WTC11 (cell line): ENCODE results near the gene ANAPC13. TPM values are rescaled to one million over a fixed set of nuclear protein-coding genes. Genes with fewer than 3 reads are reported as not detected.

ENCODE experiments used
- ATAC-seq: fragments of 200-7000 bp; cut with Tn5 transposase; 2 replicates; pipeline ENCODE4 v1.10.0; 2021; ENCODE audit warnings: mild to moderate bottlenecking, moderate library complexity
- CTCF ChIA-PET: fragments of 300-600 bp; sonication (Branson Sonifier 250); formaldehyde crosslinking; loops from one replicate; lab custom pipeline; 2021; ENCODE audit warnings: antibody characterized with exemption; lab: Charles Lee
- POLR2A ChIA-PET: fragments of 350-600 bp; sonication (Branson Sonifier 250); formaldehyde crosslinking; loops from one replicate; lab custom pipeline; 2021; ENCODE audit warnings: antibody characterized with exemption; lab: Charles Lee
- DNase-seq: peaks from one replicate; pipeline ENCODE4 v3.0.0; 2021; ENCODE audit warnings: low spot score
- H3K27ac Mint-ChIP-seq: 2 replicates; pipeline ENCODE4 v1.8.0; 2021; ENCODE audit warnings: mixed read lengths
- H3K27me3 Mint-ChIP-seq: 2 replicates; pipeline ENCODE4 v1.8.0; 2021; ENCODE audit warnings: low read depth, mild to moderate bottlenecking, moderate library complexity, mixed read lengths
- H3K36me3 Mint-ChIP-seq: 2 replicates; pipeline ENCODE4 v1.8.0; 2021; ENCODE audit warnings: mixed read lengths
- H3K4me1 Mint-ChIP-seq: 2 replicates; pipeline ENCODE4 v1.8.0; 2022; ENCODE audit warnings: mixed read lengths
- H3K4me3 Mint-ChIP-seq: 2 replicates; pipeline ENCODE4 v1.8.0; 2021; ENCODE audit warnings: mild to moderate bottlenecking, moderate library complexity, mixed read lengths
- H3K9me3 Mint-ChIP-seq: 2 replicates; pipeline ENCODE4 v1.8.0; 2021; ENCODE audit warnings: mixed read lengths
- CDX4 ChIP-seq: fragments of 250-450 bp; sonication (Bioruptor Pico); IDR thresholded peaks from 2 replicates; pipeline ENCODE4 v1.9.0; 2021; ENCODE audit warnings: moderate library complexity, mild to moderate bottlenecking, inconsistent platforms, borderline replicate concordance
- E2F1 ChIP-seq: sonication (generic); formaldehyde crosslinking; IDR thresholded peaks from 2 replicates; pipeline ENCODE4 v1.8.0; 2022; ENCODE audit warnings: mild to moderate bottlenecking, missing genetic modification reagents
- E2F4 ChIP-seq: sonication (generic); formaldehyde crosslinking; IDR thresholded peaks from 2 replicates; pipeline ENCODE4 v1.8.1; 2022; ENCODE audit warnings: low read depth, mild to moderate bottlenecking, moderate library complexity, missing genetic modification reagents, borderline replicate concordance
- E2F5 ChIP-seq: sonication (generic); formaldehyde crosslinking; IDR thresholded peaks from 2 replicates; pipeline ENCODE4 v1.8.1; 2022; ENCODE audit warnings: mild to moderate bottlenecking, moderate library complexity, missing genetic modification reagents
- ELF4 ChIP-seq: sonication (generic); formaldehyde crosslinking; IDR thresholded peaks from 2 replicates; pipeline ENCODE4 v1.8.1; 2022; ENCODE audit warnings: low read depth, mild to moderate bottlenecking, moderate library complexity, missing genetic modification reagents
- ERG ChIP-seq: fragments of 250-450 bp; sonication (Bioruptor Pico); IDR thresholded peaks from 2 replicates; pipeline ENCODE4 v1.8.0; 2021; ENCODE audit warnings: mild to moderate bottlenecking
- FOXJ3 ChIP-seq: sonication (generic); formaldehyde crosslinking; IDR thresholded peaks from 2 replicates; pipeline ENCODE4 v1.9.0; 2021; ENCODE audit warnings: missing genetic modification reagents, mild to moderate bottlenecking, borderline replicate concordance
- FOXK1 ChIP-seq: sonication (generic); formaldehyde crosslinking; IDR thresholded peaks from 2 replicates; pipeline ENCODE4 v1.8.0; 2022; ENCODE audit warnings: mild to moderate bottlenecking, moderate library complexity, missing genetic modification reagents
- GRHL2 ChIP-seq: fragments of 250-450 bp; sonication (Bioruptor Pico); IDR thresholded peaks from 2 replicates; pipeline ENCODE4 v1.8.0; 2022; ENCODE audit warnings: mild to moderate bottlenecking, moderate library complexity; ENCODE audit not compliant: insufficient replicate concordance, severe bottlenecking
- IRF2 ChIP-seq: sonication (generic); formaldehyde crosslinking; IDR thresholded peaks from 2 replicates; pipeline ENCODE4 v1.8.0; 2022; ENCODE audit warnings: low read depth, missing genetic modification reagents, borderline replicate concordance
- NFATC4 ChIP-seq: fragments of 250-450 bp; sonication (Bioruptor Pico); IDR thresholded peaks from 2 replicates; pipeline ENCODE4 v1.9.0; 2021; ENCODE audit warnings: mild to moderate bottlenecking
- NR2C2 ChIP-seq: sonication (generic); formaldehyde crosslinking; IDR thresholded peaks from 2 replicates; pipeline ENCODE4 v1.8.0; 2022; ENCODE audit warnings: mild to moderate bottlenecking, missing genetic modification reagents
- PRDM15 ChIP-seq: sonication (generic); formaldehyde crosslinking; IDR thresholded peaks from 2 replicates; pipeline ENCODE4 v1.8.0; 2022; ENCODE audit warnings: missing genetic modification reagents
- PREB ChIP-seq: sonication (generic); formaldehyde crosslinking; IDR thresholded peaks from 2 replicates; pipeline ENCODE4 v1.8.1; 2022; ENCODE audit warnings: mild to moderate bottlenecking, missing genetic modification reagents, moderate library complexity, borderline replicate concordance
- PRRX2 ChIP-seq: fragments of 250-450 bp; sonication (Bioruptor Pico); IDR thresholded peaks from 2 replicates; pipeline ENCODE4 v1.8.0; 2021; ENCODE audit warnings: mild to moderate bottlenecking
- RORB ChIP-seq: fragments of 250-450 bp; sonication (Bioruptor Pico); IDR thresholded peaks from 2 replicates; pipeline ENCODE4 v1.9.0; 2021; ENCODE audit warnings: mild to moderate bottlenecking
- TEAD4 ChIP-seq: sonication (generic); formaldehyde crosslinking; IDR thresholded peaks from 2 replicates; pipeline ENCODE4 v1.8.0; 2022; ENCODE audit warnings: mild to moderate bottlenecking, missing genetic modification reagents
- ZBTB43 ChIP-seq: sonication (generic); formaldehyde crosslinking; IDR thresholded peaks from 2 replicates; pipeline ENCODE4 v1.8.1; 2023; ENCODE audit warnings: mild to moderate bottlenecking, missing genetic modification reagents
- ZNF138 ChIP-seq: sonication (generic); formaldehyde crosslinking; conservative IDR thresholded peaks from 2 replicates; pipeline ENCODE4 v1.8.1; 2022; ENCODE audit warnings: mild to moderate bottlenecking, moderate library complexity, missing genetic modification reagents
- ZNF532 ChIP-seq: fragments of 250-450 bp; sonication (Bioruptor Pico); IDR thresholded peaks from 2 replicates; pipeline ENCODE4 v1.9.0; 2021; ENCODE audit warnings: mild to moderate bottlenecking, borderline replicate concordance
- total RNA-seq: library from RNA; stranded (reverse); gene quantifications from 3 replicates; pipeline ENCODE4 v1.2.3, GENCODE V29; 2021

ANAPC13 gene
- total RNA-seq, 1 experiment from 2014 or later: 29.7 TPM

GRCh38 chr3:134477002-134477401 lies 8.8 kb downstream of the ANAPC13 start:
- Mint-ChIP-seq H3K36me3 (peaks cover 35% of the 10 kb centered on the region), H3K4me3 (no peak overlapping the region), H3K27me3 (no peaks in the 10 kb centered on the region), H3K9me3 (no peaks in the 10 kb centered on the region), H3K4me1 (0 out of 2 replicates have a peak, but pooled peaks cover 3% of the 10 kb centered on the region), H3K27ac (no peak overlapping the region)
- ATAC-seq (no peak), DNase-seq (no peak)
- ChIA-PET POLR2A (interaction anchor here (0.6 kb wide), 1 partner anchor 332 kb away, joined by 4 read pairs; no protein-coding TSS in a partner anchor), CTCF (interaction anchor here (0.6 to 1.2 kb wide), 3 partner anchors 21 to 168 kb away, joined by 3 to 5 read pairs (median 5); no protein-coding TSS in a partner anchor)
- TF ChIP-seq ZNF138 (no peak), FOXJ3 (CRISPR knock-in tag) (no peak), E2F1 (CRISPR knock-in tag) (no peak), E2F5 (CRISPR knock-in tag) (no peak), PRRX2 (no peak), PRDM15 (CRISPR knock-in tag) (no peak), ZBTB43 (CRISPR knock-in tag) (no peak), ELF4 (no peak), ERG (CRISPR knock-in tag) (no peak), E2F4 (no peak), NR2C2 (no peak), TEAD4 (CRISPR knock-in tag) (no peak), IRF2 (no peak), FOXK1 (CRISPR knock-in tag) (no peak)

- H3K27me3 Mint-ChIP-seq: no peaks in the 10 kb centered on the region
- POLR2A ChIA-PET: no interaction called here
- no peak overlapping the region for H3K27ac Mint-ChIP-seq
- H3K9me3 Mint-ChIP-seq: no peaks in the 10 kb centered on the region
- CTCF ChIA-PET: interaction anchor here (1.0 to 4.2 kb wide), 3 partner anchors 163 to 167 kb away, joined by 3 to 86 read pairs (median 5); no protein-coding TSS in a partner anchor
- H3K4me3 Mint-ChIP-seq: no peak overlapping the region
- H3K36me3 Mint-ChIP-seq: peaks cover 30% of the 10 kb centered on the region
- DNase-seq: no peak
- 0 out of 2 replicates have a peak, but pooled peaks cover 3% of the 10 kb centered on the region for H3K4me1 Mint-ChIP-seq
- ATAC-seq: no peak
- TF ChIP-seq RORB (CRISPR knock-in tag) (no peak), ZNF532 (CRISPR knock-in tag) (no peak), NFATC4 (CRISPR knock-in tag) (no peak), CDX4 (CRISPR knock-in tag) (no peak), PREB (CRISPR knock-in tag) (no peak), GRHL2 (CRISPR knock-in tag) (no peak)
Observed at GRCh38 chr3:134476306-134476705, 9.5 kb downstream of the ANAPC13 start.
